Thyroid gland (tissue), 4 donors: ENCODE data around the gene CACNA2D3.

ENCODE experiments used
- POLR2A ChIP-seq, 2 donors: fragments of 450-650 bp; IDR thresholded peaks; one replicate each; pipeline ENCODE4 v1.6.1; 2017; ENCODE audit warnings: antibody characterized with exemption in 2 of 2, mild to moderate bottlenecking in 2 of 2, moderate library complexity in 1 of 2
- TF ChIP-seq, protein P1 (sequence below), 6 experiments: fragments of 200-600 bp in 3 of 6; fragments of 450-650 bp in 3 of 6; sonication (generic) in 3 of 6; IDR thresholded peaks; one replicate each; pipeline ENCODE4 v1.5.1; 2016 to 2019; ENCODE audit warnings: antibody characterized with exemption in 6 of 6, mild to moderate bottlenecking in 2 of 6, inconsistent platforms in 1 of 6, moderate library complexity in 1 of 6

DNA sequence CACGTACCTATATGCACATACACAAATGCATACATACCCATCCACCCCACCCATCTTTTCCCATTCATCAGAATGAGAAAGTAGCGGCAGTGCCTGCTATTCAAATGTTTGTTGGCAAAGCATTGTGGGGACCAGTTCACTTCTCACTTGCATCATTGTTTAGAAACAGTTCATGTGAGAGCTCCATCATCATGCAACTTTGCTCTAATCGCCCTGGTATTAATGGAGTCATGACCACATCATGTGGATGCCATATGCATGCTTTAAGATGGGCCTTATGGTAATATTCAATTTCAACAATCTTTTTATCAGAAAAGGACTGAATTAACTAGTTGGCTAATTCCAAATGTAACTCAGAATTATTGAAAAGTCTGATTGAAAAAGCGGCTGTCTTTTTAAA lies 725.0 kb downstream of the CACNA2D3 start:
- TF ChIP-seq, protein P1, sequence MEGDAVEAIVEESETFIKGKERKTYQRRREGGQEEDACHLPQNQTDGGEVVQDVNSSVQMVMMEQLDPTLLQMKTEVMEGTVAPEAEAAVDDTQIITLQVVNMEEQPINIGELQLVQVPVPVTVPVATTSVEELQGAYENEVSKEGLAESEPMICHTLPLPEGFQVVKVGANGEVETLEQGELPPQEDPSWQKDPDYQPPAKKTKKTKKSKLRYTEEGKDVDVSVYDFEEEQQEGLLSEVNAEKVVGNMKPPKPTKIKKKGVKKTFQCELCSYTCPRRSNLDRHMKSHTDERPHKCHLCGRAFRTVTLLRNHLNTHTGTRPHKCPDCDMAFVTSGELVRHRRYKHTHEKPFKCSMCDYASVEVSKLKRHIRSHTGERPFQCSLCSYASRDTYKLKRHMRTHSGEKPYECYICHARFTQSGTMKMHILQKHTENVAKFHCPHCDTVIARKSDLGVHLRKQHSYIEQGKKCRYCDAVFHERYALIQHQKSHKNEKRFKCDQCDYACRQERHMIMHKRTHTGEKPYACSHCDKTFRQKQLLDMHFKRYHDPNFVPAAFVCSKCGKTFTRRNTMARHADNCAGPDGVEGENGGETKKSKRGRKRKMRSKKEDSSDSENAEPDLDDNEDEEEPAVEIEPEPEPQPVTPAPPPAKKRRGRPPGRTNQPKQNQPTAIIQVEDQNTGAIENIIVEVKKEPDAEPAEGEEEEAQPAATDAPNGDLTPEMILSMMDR (IDR thresholded peaks at IDR 0.05), result no peak
- no peak for TF ChIP-seq POLR2A (IDR thresholded peaks at IDR 0.05)
